CD4-positive, CD25-positive, alpha-beta regulatory T cell (primary cell): ENCODE results near the gene APEX1. TPM values are rescaled to one million over a fixed set of nuclear protein-coding genes. Genes with fewer than 3 reads are reported as not detected.
"Not testable (repeated sequence)": the region's sequence is repeated elsewhere in the genome, so short reads cannot be mapped to it uniquely, and the experiment has no call there.

Experiments used
- ATAC-seq, 2 donors: fragments of 150-1000 bp; cut with Tn5 transposase; one replicate each; pipeline ENCODE4 v1.10.0; 2021; ENCODE audit warnings: low read depth in 2 of 2, moderate number of reproducible peaks in 2 of 2, moderate library complexity in 1 of 2
- DNase-seq, 3 donors: peaks; one replicate each; pipeline versions ENCODE4 v3.0.0 to v3.0.0-alpha.2; 2012 to 2022; ENCODE audit warnings: mixed read lengths in 1 of 3
- H3K27ac ChIP-seq: one replicate; pipeline ENCODE4 v1.7.0; 2013; ENCODE audit warnings: mild to moderate bottlenecking, low read length; ENCODE audit not compliant: insufficient read depth, poor library complexity, severe bottlenecking
- H3K27me3 ChIP-seq: one replicate; pipeline ENCODE4 v1.7.0; 2013; ENCODE audit warnings: low read length; ENCODE audit not compliant: control insufficient read depth, insufficient read depth
- H3K36me3 ChIP-seq: one replicate; pipeline ENCODE4 v1.7.0; 2013; ENCODE audit warnings: mild to moderate bottlenecking, low read length, moderate library complexity; ENCODE audit not compliant: control insufficient read depth, insufficient read depth
- H3K4me1 ChIP-seq: 2 replicates; pipeline ENCODE4 v1.7.0; 2013; ENCODE audit warnings: mild to moderate bottlenecking, low read length; ENCODE audit not compliant: insufficient read depth, control insufficient read depth, poor library complexity, severe bottlenecking
- H3K4me3 ChIP-seq: one replicate; pipeline ENCODE4 v1.7.0; 2013; ENCODE audit warnings: low read depth, mild to moderate bottlenecking, low read length, moderate library complexity
- H3K9me3 ChIP-seq, 2 experiments: 1 replicate in 1 of 2; 2 replicates in 1 of 2; pipeline ENCODE4 v1.7.0; 2013; ENCODE audit warnings: low read length in 2 of 2, mild to moderate bottlenecking in 1 of 2, moderate library complexity in 1 of 2; ENCODE audit not compliant: control insufficient read depth in 2 of 2
- H3K27ac Mint-ChIP-seq, 3 donors: one replicate each; pipeline ENCODE4 v1.8.0; 2020 to 2022; ENCODE audit warnings: mild to moderate bottlenecking in 3 of 3, mixed read lengths in 3 of 3, moderate library complexity in 2 of 3
- H3K27me3 Mint-ChIP-seq: one replicate; pipeline ENCODE4 v1.8.0; 2022; ENCODE audit warnings: mild to moderate bottlenecking, mixed read lengths
- H3K36me3 Mint-ChIP-seq: one replicate; pipeline ENCODE4 v1.8.0; 2020; ENCODE audit warnings: mixed read lengths
- H3K4me1 Mint-ChIP-seq, 4 donors: one replicate each; pipeline ENCODE4 v1.8.0; 2020 to 2022; ENCODE audit warnings: mixed read lengths in 4 of 4, mild to moderate bottlenecking in 1 of 4
- H3K4me3 Mint-ChIP-seq, 4 donors: one replicate each; pipeline ENCODE4 v1.8.0; 2020 to 2022; ENCODE audit warnings: mild to moderate bottlenecking in 4 of 4, mixed read lengths in 4 of 4, moderate library complexity in 3 of 4
- H3K9me3 Mint-ChIP-seq, 7 donors: one replicate each; pipeline ENCODE4 v1.8.0; 2020 to 2022; ENCODE audit warnings: mixed read lengths in 7 of 7, mild to moderate bottlenecking in 3 of 7, moderate library complexity in 2 of 7
- polyA plus RNA-seq, 4 donors: library from polyadenylated mRNA; unstranded; fragments of 300-500 nt; fragmentation: Illumina TruSeq; gene quantifications; one replicate each; pipeline ENCODE4 v1.2.3, GENCODE V29; 2021
- total RNA-seq: library from RNA; stranded (reverse); gene quantifications from one replicate; pipeline ENCODE4 v1.2.3, GENCODE V29; 2022

APEX1 gene
- total and polyA plus RNA-seq, 5 donors from 2014 or later, result 72.6 to 121 (median 89.8) TPM

DNA sequence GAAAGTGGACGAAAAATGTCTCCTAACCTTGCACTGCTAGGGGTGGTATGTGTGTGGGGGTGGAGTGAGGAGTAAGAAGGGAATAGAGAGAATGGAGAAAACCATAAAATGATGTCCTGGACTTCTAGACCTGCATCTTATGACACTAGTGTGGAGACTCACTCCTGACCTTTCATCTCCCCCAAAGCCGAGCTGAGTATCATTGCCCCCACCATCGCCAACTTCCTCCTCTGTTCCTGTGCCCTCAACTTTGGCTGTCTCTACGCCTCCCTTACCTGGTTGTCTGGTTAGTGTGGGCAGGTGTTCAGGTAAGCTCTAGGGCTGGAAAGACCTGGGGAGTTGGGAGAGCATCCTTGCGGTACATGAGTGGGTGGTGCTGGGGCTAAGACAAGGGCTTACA lies 14.6 kb upstream of the APEX1 start:
- ATAC-seq (no peak), DNase-seq (no peak)
- Mint-ChIP-seq H3K9me3 (peaks cover 0 to 1% (median 0%) of the 10 kb centered on the region in 7 donors), H3K27me3 (peaks cover 5% of the 10 kb centered on the region), H3K27ac (peak overlapping the region; percentile 34 to 94 (median 79)), H3K4me3 (peak overlapping the region in 2 of 4 donors; percentile 28 to 69), H3K4me1 (peaks cover 7 to 26% (median 13%) of the 10 kb centered on the region in 4 donors), H3K36me3 (peaks cover 6% of the 10 kb centered on the region)
- H3K4me1 ChIP-seq, result peaks cover 12% of the 10 kb centered on the region
- H3K27ac ChIP-seq, result no peak overlapping the region
- no peaks in the 10 kb centered on the region for H3K27me3 ChIP-seq
- peak overlapping the region; percentile 35 for H3K4me3 ChIP-seq
- H3K9me3 ChIP-seq, result no peaks in the 10 kb centered on the region
- H3K36me3 ChIP-seq, result peaks cover under 1% of the 10 kb centered on the region

DNA sequence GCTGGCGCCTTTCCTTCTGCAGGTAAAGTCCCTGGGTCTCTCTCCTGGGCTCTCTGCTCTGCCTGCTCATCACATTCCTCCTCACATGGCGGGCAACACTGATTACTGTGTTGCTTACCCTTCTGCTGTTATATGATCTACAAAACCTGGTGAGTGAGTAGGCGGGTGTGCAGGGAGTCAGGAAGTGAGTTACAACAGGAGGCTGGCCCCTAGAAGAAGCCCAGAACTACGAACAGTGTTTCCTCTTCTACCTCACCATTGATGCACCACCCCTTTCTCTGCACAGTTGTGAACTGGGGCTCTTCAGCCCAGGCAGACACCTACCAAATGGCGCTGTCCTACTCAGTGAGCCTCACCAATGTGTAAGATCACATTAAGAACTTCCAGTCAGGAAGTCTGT lies 14.1 kb upstream of the APEX1 start:
- Histone ChIP-seq H3K4me1 (peaks cover 12% of the 10 kb centered on the region), H3K9me3 (no peaks in the 10 kb centered on the region), H3K27me3 (no peaks in the 10 kb centered on the region), H3K4me3 (peak overlapping the region; percentile 35), H3K27ac (no peak overlapping the region), H3K36me3 (peaks cover 5% of the 10 kb centered on the region)
- H3K4me3 Mint-ChIP-seq, result peak overlapping the region in 2 of 4 donors; percentile 28 to 69
- ATAC-seq (peak; percentile 94 to 95), DNase-seq (peak in 2 of 3 donors; percentile 39 to 74)
- H3K9me3 Mint-ChIP-seq, result peaks cover 0 to 1% (median 0%) of the 10 kb centered on the region in 7 donors
- H3K27me3 Mint-ChIP-seq, result peaks cover 5% of the 10 kb centered on the region
- H3K27ac Mint-ChIP-seq, result peak overlapping the region; percentile 34 to 94 (median 79)
- peaks cover 6% of the 10 kb centered on the region for H3K36me3 Mint-ChIP-seq
- peaks cover 7 to 26% (median 13%) of the 10 kb centered on the region in 4 donors for H3K4me1 Mint-ChIP-seq

DNA sequence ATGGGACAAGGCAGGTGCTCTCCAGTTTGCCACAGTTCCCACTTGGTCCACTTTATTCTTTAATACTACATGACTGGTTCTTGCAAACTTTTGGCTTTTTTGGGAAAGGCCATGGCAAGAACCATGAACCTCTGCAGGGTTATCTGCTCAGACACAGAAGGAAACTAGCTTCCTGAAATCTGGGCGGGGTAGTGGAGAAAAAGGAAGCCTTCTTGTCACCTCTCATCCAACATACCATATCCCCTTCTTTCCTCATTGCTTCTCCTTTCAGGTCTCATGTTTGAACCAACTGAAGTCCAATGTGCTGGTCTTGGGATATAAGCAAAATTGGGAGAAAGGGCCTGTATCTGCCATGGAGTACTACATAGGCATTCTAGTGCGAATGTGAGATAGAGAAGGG lies 13.6 kb upstream of the APEX1 start:
- H3K4me3 Mint-ChIP-seq, result peak overlapping the region in 1 of 4 donors; percentile 4
- peaks cover 0 to 1% (median 0%) of the 10 kb centered on the region in 7 donors for H3K9me3 Mint-ChIP-seq
- H3K36me3 ChIP-seq, result peaks cover 11% of the 10 kb centered on the region
- peaks cover 7 to 26% (median 13%) of the 10 kb centered on the region in 4 donors for H3K4me1 Mint-ChIP-seq
- H3K27ac ChIP-seq, result no peak overlapping the region
- no peaks in the 10 kb centered on the region for H3K9me3 ChIP-seq
- peak overlapping the region; percentile 35 for H3K4me3 ChIP-seq
- H3K36me3 Mint-ChIP-seq, result peaks cover 6% of the 10 kb centered on the region
- H3K4me1 ChIP-seq, result peaks cover 12% of the 10 kb centered on the region
- no peaks in the 10 kb centered on the region for H3K27me3 ChIP-seq
- DNase-seq, result no peak
- H3K27ac Mint-ChIP-seq, result peak overlapping the region; percentile 34 to 94 (median 79)
- H3K27me3 Mint-ChIP-seq, result peaks cover 5% of the 10 kb centered on the region
- ATAC-seq, result no peak

DNA sequence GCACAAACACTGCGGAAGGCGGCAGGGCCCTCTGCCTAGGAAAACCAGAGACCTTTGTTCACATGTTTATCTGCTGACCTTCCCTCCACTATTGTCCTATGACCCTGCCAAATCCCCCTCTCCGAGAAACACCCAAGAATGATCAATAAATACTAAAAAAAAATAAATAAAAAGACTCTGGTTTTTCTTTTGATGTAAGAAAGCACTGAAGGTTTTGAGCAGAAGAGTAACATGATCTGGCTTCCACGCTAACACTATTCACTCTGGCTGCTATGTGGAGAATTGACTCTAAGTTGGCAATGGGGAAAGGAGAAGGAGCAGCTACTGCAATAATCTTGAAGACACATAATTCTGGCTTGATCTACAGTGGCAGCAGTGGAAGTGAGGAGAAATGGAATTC lies 11.4 kb upstream of the APEX1 start:
- not testable (repeated sequence) for H3K9me3 ChIP-seq, H3K27me3 ChIP-seq, H3K27ac Mint-ChIP-seq, H3K4me3 ChIP-seq, ATAC-seq, H3K27ac ChIP-seq, H3K9me3 Mint-ChIP-seq, DNase-seq, H3K27me3 Mint-ChIP-seq, H3K36me3 Mint-ChIP-seq, H3K4me3 Mint-ChIP-seq
- peaks cover 12% of the 10 kb centered on the region for H3K4me1 ChIP-seq
- H3K36me3 ChIP-seq, result peaks cover 33% of the 10 kb centered on the region
- peaks cover 7 to 26% (median 13%) of the 10 kb centered on the region in 4 donors for H3K4me1 Mint-ChIP-seq

DNA sequence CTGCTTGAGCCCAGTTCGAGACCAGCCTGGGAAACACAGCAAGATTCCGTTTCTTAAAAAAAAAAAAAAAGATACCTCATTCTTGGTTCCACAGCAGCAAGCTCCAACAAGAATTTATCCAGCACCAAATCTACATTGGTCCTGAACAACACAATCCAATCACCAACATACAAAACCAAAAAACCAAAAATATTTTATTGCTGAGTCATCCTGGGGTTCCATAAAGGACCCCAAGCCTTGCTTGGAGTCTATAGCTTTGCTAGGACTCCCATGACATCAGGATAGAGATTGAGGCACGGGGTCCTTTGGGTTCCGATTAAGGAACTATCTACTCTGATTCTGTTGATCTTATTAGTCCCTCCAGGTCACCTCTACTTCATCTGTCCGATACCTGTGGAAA lies 8.1 kb upstream of the APEX1 start:
- Mint-ChIP-seq H3K27me3 (no peaks in the 10 kb centered on the region), H3K4me1 (peaks cover 0 to 8% (median 3%) of the 10 kb centered on the region in 4 donors), H3K27ac (peak overlapping the region in 1 of 3 donors; percentile 66), H3K36me3 (peaks cover 15% of the 10 kb centered on the region), H3K4me3 (no peak overlapping the region), H3K9me3 (no peaks in the 10 kb centered on the region)
- Histone ChIP-seq H3K4me1 (no peaks in the 10 kb centered on the region), H3K4me3 (no peak overlapping the region), H3K36me3 (peaks cover 65% of the 10 kb centered on the region), H3K27me3 (no peaks in the 10 kb centered on the region), H3K27ac (no peak overlapping the region), H3K9me3 (no peaks in the 10 kb centered on the region)
- ATAC-seq, result no peak
- no peak for DNase-seq

DNA sequence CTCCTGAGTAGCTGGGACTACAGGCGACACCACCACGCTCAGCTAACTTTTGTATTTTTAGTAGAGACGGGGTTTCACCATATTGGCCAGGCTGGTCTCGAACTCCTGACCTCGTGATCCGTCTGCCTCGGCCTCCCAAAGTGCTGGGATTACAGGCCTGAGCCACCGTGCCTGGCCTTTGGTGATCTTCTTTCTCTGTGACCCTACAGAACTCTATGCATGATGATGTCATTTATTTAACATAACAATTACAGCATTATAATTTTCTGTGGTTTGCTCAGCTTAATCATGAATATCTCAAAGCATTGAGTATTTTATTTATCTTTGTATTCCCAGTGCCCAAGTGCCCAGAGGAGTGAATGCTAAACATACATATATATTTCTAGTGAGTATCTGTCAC lies 2.2 kb upstream of the APEX1 start:
- Histone ChIP-seq H3K36me3 (peaks cover 63% of the 10 kb centered on the region), H3K4me1 (peaks cover 32% of the 10 kb centered on the region), H3K27ac (peak overlapping the region; percentile 97)
- H3K27me3 Mint-ChIP-seq, H3K27me3 ChIP-seq, H3K9me3 Mint-ChIP-seq, H3K9me3 ChIP-seq, DNase-seq, H3K4me3 ChIP-seq, ATAC-seq: not testable (repeated sequence)
- Mint-ChIP-seq H3K4me3 (peak overlapping the region in 3 of 4 donors; percentile 13 to 61 (median 36)), H3K4me1 (peaks cover 0 to 21% (median 11%) of the 10 kb centered on the region in 4 donors), H3K27ac (peak overlapping the region in 2 of 3 donors; percentile 20 to 56), H3K36me3 (peaks cover 27% of the 10 kb centered on the region)

DNA sequence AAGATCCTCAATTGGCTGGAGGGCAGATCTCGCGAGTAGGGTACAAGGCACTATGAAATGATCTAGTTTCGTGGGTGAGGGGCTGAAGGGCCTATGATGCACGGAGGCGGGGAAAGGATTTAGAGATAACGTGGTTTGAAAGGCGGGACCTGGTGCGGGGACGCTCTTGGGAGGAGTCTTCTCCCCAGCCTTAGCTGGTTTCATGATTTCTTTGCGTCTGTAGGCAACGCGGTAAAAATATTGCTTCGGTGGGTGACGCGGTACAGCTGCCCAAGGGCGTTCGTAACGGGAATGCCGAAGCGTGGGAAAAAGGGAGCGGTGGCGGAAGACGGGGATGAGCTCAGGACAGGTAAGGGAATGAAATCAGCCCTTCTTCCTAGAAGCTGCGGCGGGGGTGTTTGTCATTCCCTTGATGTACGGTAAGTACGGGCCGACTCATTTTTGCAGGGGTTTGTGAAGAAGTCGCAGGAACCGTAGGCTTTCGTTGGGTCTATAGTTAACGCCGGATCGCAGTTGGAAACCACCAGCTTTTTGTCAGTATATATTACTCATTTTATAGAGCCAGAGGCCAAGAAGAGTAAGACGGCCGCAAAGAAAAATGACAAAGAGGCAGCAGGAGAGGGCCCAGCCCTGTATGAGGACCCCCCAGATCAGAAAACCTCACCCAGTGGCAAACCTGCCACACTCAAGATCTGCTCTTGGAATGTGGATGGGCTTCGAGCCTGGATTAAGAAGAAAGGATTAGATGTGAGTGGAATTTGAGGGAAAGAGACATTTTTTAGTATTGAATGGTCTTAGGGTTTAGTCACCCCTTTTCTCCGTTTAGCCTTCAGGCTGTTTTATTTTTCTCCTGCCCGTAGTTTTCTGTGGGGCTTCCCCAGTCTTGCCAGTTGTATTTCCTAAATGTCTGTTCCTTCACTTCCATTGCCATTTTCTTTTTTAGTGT lies 602 bp downstream of the APEX1 start:
- no peaks in the 10 kb centered on the region for H3K27me3 ChIP-seq
- Mint-ChIP-seq H3K4me1 (peaks cover 0 to 39% (median 22%) of the 10 kb centered on the region in 4 donors), H3K4me3 (no peak overlapping the region), H3K27me3 (no peaks in the 10 kb centered on the region), H3K9me3 (no peaks in the 10 kb centered on the region), H3K36me3 (peaks cover 41% of the 10 kb centered on the region), H3K27ac (no peak overlapping the region)
- ATAC-seq, result peak; percentile 54 to 59
- peak overlapping the region; percentile 97 for H3K4me3 ChIP-seq
- peaks cover 48% of the 10 kb centered on the region for H3K4me1 ChIP-seq
- H3K9me3 ChIP-seq, result no peaks in the 10 kb centered on the region
- DNase-seq, result peak in 1 of 3 donors; percentile 71
- peaks cover 60% of the 10 kb centered on the region for H3K36me3 ChIP-seq
- peak overlapping the region; percentile 97 for H3K27ac ChIP-seq
